Neuron (in vitro differentiated cells): ENCODE results near the gene FAM171A1.
"Not testable (repeated sequence)": the region's sequence is repeated elsewhere in the genome, so short reads cannot be mapped to it uniquely, and the experiment has no call there.

Experiments
- H2AFZ ChIP-seq: one replicate; pipeline ENCODE4 v1.6.1; 2013; ENCODE audit warnings: low read depth, mild to moderate bottlenecking, inconsistent platforms, low read length, moderate library complexity
- H3K27me3 ChIP-seq: one replicate; pipeline ENCODE4 v1.6.1; 2013; ENCODE audit warnings: low read length; ENCODE audit not compliant: insufficient read depth
- H3K36me3 ChIP-seq: one replicate; pipeline ENCODE4 v1.6.1; 2013; ENCODE audit warnings: low read length; ENCODE audit not compliant: insufficient read depth
- H3K4me1 ChIP-seq: one replicate; pipeline ENCODE4 v1.6.1; 2013; ENCODE audit warnings: low read length; ENCODE audit not compliant: insufficient read depth
- H3K4me3 ChIP-seq: 2 replicates; pipeline ENCODE4 v1.5.1; 2013; ENCODE audit warnings: mild to moderate bottlenecking, low read length, moderate library complexity
- H3K9me3 ChIP-seq: one replicate; pipeline ENCODE4 v1.6.1; 2013; ENCODE audit warnings: low read length

Gene FAM171A1

DNA sequence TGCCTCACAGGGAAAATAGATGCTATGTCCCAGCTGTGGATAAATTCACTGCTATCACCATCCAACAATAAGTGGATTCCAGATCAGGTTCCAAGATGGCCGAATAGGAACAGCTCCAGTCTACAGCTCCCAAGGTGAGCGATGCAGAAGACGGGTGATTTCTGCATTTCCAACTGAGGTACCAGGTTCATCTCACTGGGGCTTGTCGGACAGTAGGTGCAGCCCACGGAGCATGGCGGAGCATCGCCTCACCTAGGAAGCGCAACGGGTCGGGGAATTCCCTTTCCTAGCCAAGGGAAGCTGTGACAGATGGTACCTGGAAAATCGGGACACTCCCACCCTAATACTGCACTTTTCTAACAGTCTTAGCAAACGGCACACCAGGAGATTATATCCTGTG is 101.3 kb downstream of the FAM171A1 start:
- H3K4me1 ChIP-seq, H3K9me3 ChIP-seq, H3K4me3 ChIP-seq, H2AFZ ChIP-seq, H3K27me3 ChIP-seq: not testable (repeated sequence)
- H3K36me3 ChIP-seq, result peaks cover 13% of the 10 kb centered on the region

GRCh38 chr10:15267496-15267895 is 103.6 kb downstream of the FAM171A1 start:
- peaks cover 9% of the 10 kb centered on the region for H3K9me3 ChIP-seq
- no peak overlapping the region for H2AFZ ChIP-seq
- H3K4me1 ChIP-seq, result no peaks in the 10 kb centered on the region
- H3K4me3 ChIP-seq, result no peak overlapping the region
- H3K36me3 ChIP-seq, result peaks cover 13% of the 10 kb centered on the region
- H3K27me3 ChIP-seq, result no peaks in the 10 kb centered on the region

- no peaks in the 10 kb centered on the region for H3K27me3 ChIP-seq
- no peaks in the 10 kb centered on the region for H3K4me1 ChIP-seq
- no peak overlapping the region for H2AFZ ChIP-seq
Observed at GRCh38 chr10:15266117-15266516, 105.0 kb downstream of the FAM171A1 start.

GRCh38 chr10:15265558-15265957 is 105.5 kb downstream of the FAM171A1 start:
- Histone ChIP-seq H3K27me3 (no peaks in the 10 kb centered on the region), H3K36me3 (peaks cover 13% of the 10 kb centered on the region), H3K9me3 (peaks cover 9% of the 10 kb centered on the region), H2AFZ (no peak overlapping the region), H3K4me1 (no peaks in the 10 kb centered on the region), H3K4me3 (no peak overlapping the region)

More at GRCh38 chr10:15266117-15266516, 105.0 kb downstream of the FAM171A1 start:
- peaks cover 13% of the 10 kb centered on the region for H3K36me3 ChIP-seq
- H3K4me3 ChIP-seq, result no peak overlapping the region
- H3K9me3 ChIP-seq, result peaks cover 9% of the 10 kb centered on the region

- no peaks in the 10 kb centered on the region for H3K4me1 ChIP-seq
- H3K4me3 ChIP-seq, result no peak overlapping the region
- peaks cover 9% of the 10 kb centered on the region for H3K9me3 ChIP-seq
- no peaks in the 10 kb centered on the region for H3K27me3 ChIP-seq
- H2AFZ ChIP-seq, result no peak overlapping the region
- H3K36me3 ChIP-seq, result peaks cover 18% of the 10 kb centered on the region
Observed at GRCh38 chr10:15265056-15265455, 106.0 kb downstream of the FAM171A1 start.

- Histone ChIP-seq H2AFZ (no peak overlapping the region), H3K9me3 (no peaks in the 10 kb centered on the region), H3K4me1 (no peaks in the 10 kb centered on the region), H3K27me3 (no peaks in the 10 kb centered on the region), H3K4me3 (no peak overlapping the region), H3K36me3 (peaks cover 8% of the 10 kb centered on the region)
Observed at GRCh38 chr10:15263657-15264323, 107.3 kb downstream of the FAM171A1 start.

- no peak overlapping the region for H3K4me3 ChIP-seq
- peaks cover 8% of the 10 kb centered on the region for H3K36me3 ChIP-seq
- H3K4me1 ChIP-seq, result no peaks in the 10 kb centered on the region
- H3K27me3 ChIP-seq, result no peaks in the 10 kb centered on the region
- H2AFZ ChIP-seq, result no peak overlapping the region
- H3K9me3 ChIP-seq, result peaks cover 2% of the 10 kb centered on the region
Observed at GRCh38 chr10:15262036-15262713, 108.9 kb downstream of the FAM171A1 start.

- no peak overlapping the region for H3K4me3 ChIP-seq
- H3K36me3 ChIP-seq, result peaks cover 5% of the 10 kb centered on the region
- no peaks in the 10 kb centered on the region for H3K27me3 ChIP-seq
- H3K4me1 ChIP-seq, result peaks cover 12% of the 10 kb centered on the region
- H3K9me3 ChIP-seq, result peaks cover 2% of the 10 kb centered on the region
- no peak overlapping the region for H2AFZ ChIP-seq
Observed at GRCh38 chr10:15259136-15259535, 112.0 kb downstream of the FAM171A1 start.

GRCh38 chr10:15258255-15258654 is 112.8 kb downstream of the FAM171A1 start:
- Histone ChIP-seq H3K4me1 (peaks cover 12% of the 10 kb centered on the region), H3K4me3 (no peak overlapping the region), H3K9me3 (peaks cover 2% of the 10 kb centered on the region), H3K36me3 (peaks cover 8% of the 10 kb centered on the region), H2AFZ (no peak overlapping the region), H3K27me3 (no peaks in the 10 kb centered on the region)

- Histone ChIP-seq H3K36me3 (peaks cover 13% of the 10 kb centered on the region), H2AFZ (no peak overlapping the region), H3K4me1 (peaks cover 12% of the 10 kb centered on the region), H3K9me3 (peaks cover 2% of the 10 kb centered on the region), H3K27me3 (no peaks in the 10 kb centered on the region), H3K4me3 (no peak overlapping the region)
Observed at GRCh38 chr10:15255961-15256360, 115.1 kb downstream of the FAM171A1 start.

- no peaks in the 10 kb centered on the region for H3K27me3 ChIP-seq
- peaks cover 12% of the 10 kb centered on the region for H3K4me1 ChIP-seq
- H3K36me3 ChIP-seq, result peaks cover 8% of the 10 kb centered on the region
- H2AFZ ChIP-seq, result no peak overlapping the region
- H3K9me3 ChIP-seq, result peaks cover 2% of the 10 kb centered on the region
- no peak overlapping the region for H3K4me3 ChIP-seq
Observed at GRCh38 chr10:15254808-15255648, 116.1 kb downstream of the FAM171A1 start.

DNA sequence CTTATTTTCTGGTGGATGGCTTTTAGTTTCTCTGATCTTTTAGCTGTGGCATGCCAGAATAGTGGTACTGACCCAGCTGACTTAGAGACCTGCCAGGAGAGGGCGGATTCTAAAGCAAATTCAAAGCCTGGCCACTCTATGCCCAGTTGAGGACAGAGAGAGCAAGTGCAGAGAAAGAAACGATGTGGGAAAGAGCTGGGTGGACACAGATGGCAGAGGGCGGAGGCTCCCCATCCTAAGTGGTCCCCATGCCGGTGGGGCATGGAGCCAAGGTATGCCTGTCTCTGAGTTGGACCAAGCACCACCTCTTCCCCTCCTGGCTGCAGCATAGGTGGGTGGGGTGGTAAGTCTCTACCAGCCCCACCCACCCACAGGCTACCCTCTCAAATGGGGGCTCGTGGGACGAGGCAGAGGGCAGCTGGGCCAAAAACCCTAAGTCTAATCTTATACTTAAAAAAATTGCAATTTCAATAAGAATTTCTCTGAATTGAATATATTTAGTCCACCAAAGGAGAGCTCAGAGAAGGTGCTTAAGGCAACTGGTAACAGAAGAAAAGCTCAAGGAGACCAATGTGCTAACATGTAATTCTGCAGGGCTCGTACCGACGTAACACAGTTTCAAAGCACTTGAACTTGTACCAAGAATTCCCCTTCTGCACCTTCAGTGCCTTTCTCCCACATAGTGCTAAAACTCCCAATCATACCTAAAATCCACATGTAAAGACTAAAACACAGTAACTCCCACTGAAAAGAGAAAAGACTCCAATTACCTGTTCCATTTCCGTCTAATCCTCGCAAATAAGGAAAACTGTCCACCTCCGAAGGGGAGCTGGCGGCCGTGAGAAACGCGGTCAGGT is 116.9 kb downstream of the FAM171A1 start:
- Histone ChIP-seq H3K4me3 (no peak overlapping the region), H2AFZ (no peak overlapping the region), H3K4me1 (peaks cover 12% of the 10 kb centered on the region)

More for the DNA sequence above, 116.9 kb downstream of the FAM171A1 start:
- Histone ChIP-seq H3K36me3 (peaks cover 8% of the 10 kb centered on the region), H3K9me3 (peaks cover 2% of the 10 kb centered on the region), H3K27me3 (no peaks in the 10 kb centered on the region)
